Bronchial epithelial cell (primary cell): Measurements from ENCODE around the gene CRISP3. TPM values are rescaled to one million over a fixed set of nuclear protein-coding genes. Genes with fewer than 3 reads are reported as not detected.

Experiments used
- DNase-seq: peaks from one replicate; pipeline ENCODE4 v3.0.0-alpha.2; 2010; ENCODE audit warnings: low read depth
- FAIRE-seq: peaks from 2 replicates; lab custom pipeline; 2011; peaks lifted over from hg19 to GRCh38; lab: Jason Lieb, UNC
- H3K27me3 ChIP-seq: 2 replicates; pipeline ENCODE4 v1.5.1; 2011; ENCODE audit warnings: low read length; ENCODE audit not compliant: control insufficient read depth, insufficient read depth
- H3K36me3 ChIP-seq: 2 replicates; pipeline ENCODE4 v1.5.1; 2011; ENCODE audit warnings: low read length; ENCODE audit not compliant: control insufficient read depth, insufficient read depth
- H3K4me3 ChIP-seq: 2 replicates; pipeline ENCODE4 v1.5.1; 2011; ENCODE audit warnings: mild to moderate bottlenecking, low read depth, low read length, control low read depth
- CTCF ChIP-seq: IDR thresholded peaks from 2 replicates; pipeline ENCODE4 v1.5.1; 2011; ENCODE audit warnings: mild to moderate bottlenecking, moderate library complexity, low read length, control low read depth, inconsistent platforms; ENCODE audit not compliant: insufficient read depth, severe bottlenecking
- total RNA-seq: library from RNA; depleted of rRNA; stranded (reverse); fragments of >200 nt; gene quantifications from 2 replicates; pipeline ENCODE4 v1.2.1, GENCODE V29; 2014

The CRISP3 gene
- total RNA-seq, 1 donor from 2014 or later = under 0.01 TPM

- DNase-seq (no peak), FAIRE-seq (no peak)
- H3K36me3 ChIP-seq = no peaks in the 10 kb centered on the region
- no peaks in the 10 kb centered on the region for H3K27me3 ChIP-seq
- H3K4me3 ChIP-seq = no peak overlapping the region
- no peak for TF ChIP-seq CTCF
Observed at GRCh38 chr6:49721297-49721696, 22.9 kb downstream of the CRISP3 start.

DNA sequence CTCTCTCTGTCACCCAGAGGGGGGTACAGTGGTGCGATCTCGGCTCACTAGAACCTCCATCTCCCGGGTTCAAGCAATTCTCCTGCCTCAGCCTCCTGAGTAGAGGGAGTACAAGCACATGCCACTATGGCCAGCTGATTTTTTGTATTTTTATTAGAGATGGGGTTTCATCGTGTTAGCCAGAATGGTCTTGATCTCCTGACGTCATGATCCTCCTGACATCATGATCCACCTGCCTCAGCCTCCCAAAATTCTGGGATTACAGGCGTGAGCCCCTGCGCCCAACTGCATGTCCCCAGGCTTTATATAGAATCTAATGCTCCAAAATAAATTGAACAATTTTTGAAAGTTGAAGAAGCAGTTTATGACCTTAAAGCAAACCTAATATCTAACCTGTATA, 23.8 kb downstream of the CRISP3 start:
- no peak for TF ChIP-seq CTCF
- no peak overlapping the region for H3K4me3 ChIP-seq
- H3K27me3 ChIP-seq = no peaks in the 10 kb centered on the region
- DNase-seq = no peak
- no peak for FAIRE-seq
- no peaks in the 10 kb centered on the region for H3K36me3 ChIP-seq

GRCh38 chr6:49713346-49713745, 30.8 kb downstream of the CRISP3 start, which contains the start of gene CRISP2:
TSS of gene CRISP2 (minus strand) at chr6:49713543. CDS start at chr6:49709196, 4,347 bp downstream.
- Histone ChIP-seq H3K27me3 (peaks cover 2% of the 10 kb centered on the region), H3K4me3 (no peak within 1 kb of the TSS), H3K36me3 (no peaks in the 10 kb centered on the region)
- DNase-seq = no peak
- no peak for TF ChIP-seq CTCF
- FAIRE-seq = no peak

GRCh38 chr6:49698478-49698877, 45.7 kb downstream of the CRISP3 start:
- H3K27me3 ChIP-seq = no peaks in the 10 kb centered on the region
- DNase-seq (no peak), FAIRE-seq (no peak)
- H3K4me3 ChIP-seq = no peak overlapping the region
- H3K36me3 ChIP-seq = no peaks in the 10 kb centered on the region
- TF ChIP-seq CTCF = no peak

DNA sequence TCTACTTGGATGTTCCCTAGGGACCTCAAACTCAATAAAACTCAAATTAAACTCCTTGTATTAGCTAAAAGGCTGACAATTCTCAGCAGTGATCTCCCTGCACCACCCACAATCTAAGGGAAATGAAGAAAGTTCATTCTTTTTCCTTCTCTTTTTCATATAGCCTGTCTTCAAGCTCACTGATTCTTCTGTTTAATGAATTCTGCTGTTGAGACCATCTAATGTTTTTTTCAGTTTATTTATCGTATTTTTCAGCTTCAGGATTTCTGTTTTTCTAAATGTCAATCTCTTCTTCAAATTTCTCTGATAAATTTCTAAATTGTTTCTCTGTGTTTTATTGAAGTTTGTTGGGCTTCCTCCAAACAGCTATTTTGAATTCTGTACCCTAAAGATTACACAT, 50.7 kb downstream of the CRISP3 start:
- no peak for TF ChIP-seq CTCF
- no peak for FAIRE-seq

GRCh38 chr6:49692534-49692933, 51.7 kb downstream of the CRISP3 start:
- Histone ChIP-seq H3K4me3 (no peak overlapping the region), H3K27me3 (no peaks in the 10 kb centered on the region), H3K36me3 (no peaks in the 10 kb centered on the region)
- TF ChIP-seq CTCF = no peak
- FAIRE-seq (no peak), DNase-seq (peak; percentile 43)

More for the DNA sequence above, 50.7 kb downstream of the CRISP3 start:
- DNase-seq = no peak
- H3K4me3 ChIP-seq = no peak overlapping the region
- H3K36me3 ChIP-seq = no peaks in the 10 kb centered on the region
- no peaks in the 10 kb centered on the region for H3K27me3 ChIP-seq
